Iris pigment epithelial cell (primary cell): Measurements from ENCODE around the gene DENND5B.
"Not testable (repeated sequence)": the region's sequence is repeated elsewhere in the genome, so short reads cannot be mapped to it uniquely, and the experiment has no call there.

Experiments used
- DNase-seq: peaks from one replicate; pipeline ENCODE4 v3.0.0-alpha.2; 2011; ENCODE audit warnings: low read depth

DENND5B gene

DNA sequence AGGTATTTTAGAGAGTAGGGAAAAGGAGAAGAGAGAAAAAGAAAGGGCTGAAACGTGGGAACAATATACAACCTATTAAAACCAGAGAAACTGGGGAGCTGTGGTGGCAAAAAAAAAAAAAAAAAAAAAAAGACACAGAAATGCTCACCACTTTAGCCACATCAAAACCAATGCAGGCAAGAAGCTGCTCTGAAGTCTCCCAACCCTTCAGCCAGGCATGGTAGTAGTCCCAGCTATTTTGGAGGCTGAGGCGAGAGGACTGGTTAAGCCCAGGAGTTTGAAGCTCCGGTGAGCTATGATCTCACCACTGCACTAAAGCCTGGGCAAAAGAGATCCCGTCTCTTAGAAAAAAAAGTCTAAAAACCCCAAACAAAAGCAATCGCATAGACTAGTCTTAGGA, 33.2 kb downstream of the DENND5B start:
- DNase-seq = no peak

DNA sequence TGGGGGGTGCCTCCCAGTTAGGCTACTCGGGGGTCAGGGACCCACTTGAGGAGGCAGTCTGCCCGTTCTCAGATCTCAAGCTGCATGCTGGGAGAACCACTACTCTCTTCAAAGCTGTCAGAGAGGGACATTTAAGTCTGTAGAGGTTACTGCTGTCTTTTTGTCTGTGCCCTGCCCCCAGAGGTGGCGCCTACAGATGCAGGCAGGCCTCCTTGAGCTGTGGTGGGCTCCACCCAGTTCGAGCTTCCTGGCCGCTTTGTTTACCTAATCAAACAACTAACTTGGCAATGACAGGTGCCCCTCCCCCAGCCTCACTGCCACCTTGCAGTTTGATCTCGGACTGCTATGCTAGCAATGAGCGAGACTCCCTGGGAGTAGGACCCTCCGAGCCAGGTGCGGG, 35.5 kb downstream of the DENND5B start:
- not testable (repeated sequence) for DNase-seq

DNA sequence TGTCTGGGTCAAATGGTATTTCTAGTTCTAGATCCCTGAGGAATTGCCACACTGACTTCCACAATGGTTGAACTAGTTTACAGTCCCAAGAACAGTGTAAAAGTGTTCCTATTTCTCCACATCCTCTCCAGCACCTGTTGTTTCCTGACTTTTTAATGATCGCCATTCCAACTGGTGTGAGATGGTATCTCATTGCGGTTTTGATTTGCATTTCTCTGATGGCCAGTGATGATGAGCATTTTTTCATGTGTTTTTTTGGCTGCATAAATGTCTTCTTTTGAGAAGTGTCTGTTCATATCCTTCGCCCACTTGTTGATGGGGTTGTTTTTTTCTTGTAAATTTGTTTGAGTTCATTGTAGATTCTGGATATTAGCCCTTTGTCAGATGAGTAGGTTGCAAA, 40.3 kb downstream of the DENND5B start:
- DNase-seq = not testable (repeated sequence)

DNA sequence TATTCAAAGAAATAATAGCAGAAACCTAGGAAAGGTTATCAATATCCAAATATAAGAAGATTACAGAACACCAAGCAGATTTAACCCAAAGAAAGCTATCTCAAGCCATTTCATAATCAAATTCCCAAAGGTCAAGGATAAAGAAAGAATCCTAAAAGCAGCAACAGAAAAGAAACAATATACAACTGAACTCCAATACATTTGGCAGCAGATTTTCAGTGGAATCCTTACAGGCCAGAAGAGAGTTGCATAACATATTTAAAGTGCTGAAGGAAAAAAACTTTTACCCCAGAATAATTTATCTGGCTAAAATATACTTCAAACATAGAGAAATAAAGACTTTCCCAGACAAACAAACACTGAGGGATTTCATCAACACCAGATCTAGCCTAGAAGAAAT, 54.3 kb downstream of the DENND5B start:
- no peak for DNase-seq

DNA sequence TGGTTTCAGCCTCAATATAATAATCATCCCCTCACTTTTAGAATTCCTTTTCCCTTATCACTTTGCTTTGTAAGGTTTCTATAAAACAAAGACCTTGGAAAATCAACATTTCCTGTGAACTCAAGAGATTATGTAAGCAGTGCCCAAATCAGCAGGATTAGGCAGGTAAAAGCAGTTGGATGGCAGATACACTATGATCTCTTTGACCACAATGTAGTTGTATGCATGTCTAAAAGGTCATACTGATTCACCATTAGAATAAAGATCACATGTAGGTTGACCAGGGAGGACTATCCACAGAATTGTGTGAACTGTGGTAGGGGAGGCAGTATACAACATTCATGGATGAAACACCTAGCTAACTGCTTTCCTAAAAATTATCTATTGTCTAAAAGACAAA, 57.5 kb downstream of the DENND5B start:
- no peak for DNase-seq

DNA sequence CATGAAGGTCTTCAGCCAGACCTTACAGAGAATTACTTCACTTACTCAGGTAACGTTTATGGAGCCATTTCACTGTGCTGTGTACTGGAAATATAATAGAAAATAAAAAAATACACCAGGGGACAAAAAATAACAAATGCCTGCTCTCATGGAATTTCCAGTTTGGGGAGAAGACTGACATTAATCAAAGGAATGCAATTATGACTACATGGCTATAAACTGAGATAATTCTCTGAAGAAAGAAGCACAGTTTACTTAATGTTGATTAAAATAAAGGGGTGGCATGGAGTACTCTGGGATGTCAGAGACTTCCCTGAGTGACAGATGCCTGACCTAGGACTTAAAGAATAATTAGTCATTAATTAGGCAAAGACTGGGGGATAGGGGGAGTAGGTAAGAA, 59.0 kb downstream of the DENND5B start:
- DNase-seq = no peak

DNA sequence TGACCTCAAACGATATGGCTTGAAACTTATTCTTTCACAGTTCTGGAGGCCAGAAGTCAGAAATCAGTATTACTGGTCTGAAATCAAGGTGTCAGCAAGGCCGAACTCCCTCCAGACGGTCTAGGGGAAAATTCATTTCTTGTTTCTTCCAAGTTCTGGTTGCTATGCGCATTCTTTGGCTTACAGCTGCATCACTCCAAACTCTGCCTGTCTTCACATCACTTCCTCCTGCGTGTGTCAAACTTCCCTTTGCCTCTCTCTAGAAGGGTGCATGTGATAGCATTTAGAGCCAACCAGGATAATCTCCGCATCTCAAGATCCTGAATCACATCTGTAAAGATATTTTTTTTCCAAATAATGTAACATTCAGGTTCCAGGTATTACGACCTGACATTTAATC, 62.8 kb downstream of the DENND5B start:
- no peak for DNase-seq

DNA sequence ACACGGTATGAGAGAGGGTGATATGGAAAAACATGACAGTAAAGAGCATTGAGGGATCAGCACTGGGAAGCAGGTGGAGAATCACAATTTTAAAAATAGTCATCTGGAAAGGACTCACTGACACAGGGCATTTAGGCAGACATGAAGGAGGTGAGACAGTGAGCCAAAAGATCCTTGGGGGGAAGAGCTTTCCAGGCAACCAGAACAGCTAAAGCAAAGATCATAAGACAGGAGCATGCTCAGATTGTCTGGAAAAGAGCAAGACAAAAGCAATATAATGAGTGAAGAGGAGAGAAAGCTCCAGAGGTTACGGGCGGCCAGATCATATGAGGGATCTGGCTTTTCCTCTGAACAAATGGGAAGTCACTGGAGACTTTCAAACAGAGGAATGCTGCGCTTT, 63.9 kb downstream of the DENND5B start:
- no peak for DNase-seq

DNA sequence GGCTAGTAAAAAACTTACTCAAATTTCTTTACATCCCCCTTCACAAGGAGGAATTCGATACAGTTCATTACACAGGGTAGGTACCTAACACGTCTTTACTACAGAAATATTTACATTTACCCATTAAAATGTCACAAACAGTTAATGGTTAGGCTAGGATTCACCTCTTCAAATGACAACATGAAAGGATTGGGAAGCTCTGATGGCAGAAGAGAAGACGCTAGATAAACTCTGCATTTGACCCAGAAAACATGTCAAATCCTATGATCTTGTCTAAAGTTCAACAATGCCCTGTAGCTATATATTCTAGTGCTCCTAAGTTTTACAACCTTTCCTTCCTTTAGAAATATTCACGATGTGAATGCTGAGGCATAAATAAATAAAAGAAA, 64.8 kb downstream of the DENND5B start:
- DNase-seq = no peak

DNA sequence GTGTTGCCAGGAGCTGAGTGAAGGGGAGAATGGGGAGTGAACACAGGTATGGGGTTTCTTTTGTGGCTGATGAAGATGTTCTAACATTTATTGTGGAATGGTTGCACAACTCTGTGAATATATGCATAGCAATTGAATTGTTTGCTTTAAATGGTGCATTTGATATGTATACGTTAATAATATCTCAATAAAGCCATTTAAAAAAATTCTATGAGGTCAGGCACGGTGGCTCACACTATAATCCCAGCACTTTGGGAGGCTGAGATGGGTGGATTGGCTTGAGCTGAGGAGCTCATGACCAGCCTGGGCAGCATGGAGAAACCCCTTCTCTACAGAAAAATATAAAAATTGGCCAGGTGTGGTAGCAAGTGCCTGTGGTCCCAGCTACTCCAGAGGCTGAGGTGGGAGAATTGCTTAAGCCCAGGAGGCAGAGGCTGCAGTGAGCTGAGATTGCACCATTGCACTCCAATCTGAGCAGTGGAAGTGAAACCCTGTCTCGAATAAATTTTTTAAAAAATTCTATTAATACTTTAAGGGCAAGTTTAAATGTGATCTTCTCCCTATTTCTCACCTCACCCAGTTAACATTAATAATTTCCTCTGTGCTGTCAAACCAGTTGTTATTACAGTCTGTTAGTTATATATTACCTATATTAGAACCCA, 65.3 kb downstream of the DENND5B start:
- no peak for DNase-seq

DNA sequence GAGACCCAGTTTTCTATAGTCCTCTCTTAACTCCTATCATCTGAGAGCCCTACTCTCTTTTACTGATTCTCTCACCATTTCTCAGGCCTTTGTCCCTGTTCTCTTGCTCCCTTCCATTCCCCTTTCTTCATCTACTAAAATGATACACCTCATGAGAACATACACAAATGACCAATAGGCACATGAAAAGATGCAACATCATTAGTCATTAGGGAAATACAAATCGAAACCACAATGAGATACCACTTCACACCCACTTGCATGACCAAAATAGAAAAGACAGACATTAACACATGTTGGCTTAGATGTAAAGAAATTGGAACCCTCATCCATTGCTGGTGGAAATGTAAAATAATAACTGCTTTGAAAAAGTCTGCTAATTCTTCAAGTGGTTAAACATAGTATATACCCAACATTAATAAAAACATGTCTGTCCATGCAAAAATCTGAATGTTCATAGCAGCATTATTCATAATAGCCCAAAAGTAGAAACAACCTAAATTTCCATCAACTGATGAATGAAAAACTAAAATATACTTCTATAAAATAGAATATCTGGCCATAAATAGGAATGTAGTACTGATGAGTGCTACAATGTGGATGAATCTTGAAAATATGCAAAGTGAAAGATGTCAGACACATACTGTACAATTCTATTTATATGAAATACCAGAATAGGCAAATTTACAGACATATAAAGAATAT, 66.0 kb downstream of the DENND5B start:
- peak; percentile 61 for DNase-seq

DNA sequence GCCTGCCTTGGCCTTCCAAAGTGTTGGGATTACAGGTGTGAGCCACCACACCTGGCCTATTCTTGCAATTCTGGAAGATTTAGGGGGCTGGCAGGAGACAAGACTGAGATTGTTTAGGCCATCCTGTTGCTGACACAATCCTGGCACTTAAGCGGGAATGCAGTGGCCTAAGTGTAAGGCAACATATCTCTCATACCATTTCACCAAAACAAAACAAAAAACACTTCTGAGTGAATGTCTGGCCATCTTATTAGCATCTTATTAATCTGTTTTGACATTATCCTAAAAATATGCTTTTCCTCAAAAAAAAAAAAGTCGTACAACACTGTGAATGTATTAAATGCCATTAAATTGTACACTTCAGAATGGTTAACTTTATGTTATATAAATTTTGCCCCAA, 67.6 kb downstream of the DENND5B start:
- no peak for DNase-seq

DNA sequence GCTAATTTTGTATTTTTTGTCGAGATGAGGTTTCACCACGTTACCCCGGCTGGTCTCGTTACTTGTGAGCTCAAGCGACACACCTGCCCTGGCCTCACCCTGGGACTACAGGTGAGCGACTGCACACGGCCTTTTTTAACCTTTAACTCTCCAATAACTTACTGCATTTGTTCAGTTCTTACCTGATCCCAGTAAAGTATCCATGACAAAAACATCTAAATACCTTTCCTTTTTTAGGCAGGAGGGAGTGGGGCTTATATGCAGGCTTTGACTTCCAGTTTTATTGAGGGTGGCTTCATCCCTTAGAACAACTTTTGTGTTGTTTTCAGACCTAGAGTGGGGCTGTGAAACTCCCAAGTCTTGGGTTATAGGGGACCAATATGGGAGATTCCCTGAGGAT, 68.3 kb downstream of the DENND5B start:
- no peak for DNase-seq

DNA sequence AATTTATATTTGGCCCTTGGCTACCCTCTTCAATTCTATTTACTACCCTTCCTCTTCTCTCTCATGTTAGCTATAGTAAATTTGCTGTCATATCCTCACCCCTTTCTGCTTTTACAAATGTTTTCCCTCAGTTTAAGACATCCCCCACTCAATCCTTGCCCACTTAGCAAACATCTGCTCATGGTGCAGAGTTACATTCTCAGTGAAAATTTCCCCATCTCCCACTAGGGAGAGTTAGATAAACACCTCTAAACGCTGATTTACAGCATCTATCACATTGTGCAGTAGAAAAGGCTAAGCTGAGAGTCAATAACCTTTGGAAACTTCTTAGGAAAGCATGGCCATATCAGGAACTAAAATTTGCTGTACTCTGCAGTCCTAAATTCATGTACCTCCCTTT, 69.0 kb downstream of the DENND5B start:
- peak; percentile 44 for DNase-seq

DNA sequence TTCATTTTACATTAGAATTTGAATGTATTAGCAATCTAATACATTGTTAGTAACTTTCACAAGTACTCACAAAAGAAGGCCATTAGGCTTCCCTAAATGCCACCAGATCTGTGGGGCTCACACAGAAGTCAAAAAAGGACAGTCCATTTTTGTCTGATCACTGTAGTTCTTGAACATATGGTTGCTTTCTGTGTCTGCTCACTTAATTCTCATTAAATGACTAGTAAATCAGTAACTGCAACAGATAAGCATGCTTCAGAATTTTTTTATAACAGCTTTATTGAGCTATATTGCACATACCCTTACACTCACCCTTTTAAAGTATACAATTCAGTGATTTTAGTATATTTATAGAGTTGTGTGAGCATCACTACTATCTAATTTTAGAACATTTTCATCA, 71.4 kb downstream of the DENND5B start:
- no peak for DNase-seq

DNA sequence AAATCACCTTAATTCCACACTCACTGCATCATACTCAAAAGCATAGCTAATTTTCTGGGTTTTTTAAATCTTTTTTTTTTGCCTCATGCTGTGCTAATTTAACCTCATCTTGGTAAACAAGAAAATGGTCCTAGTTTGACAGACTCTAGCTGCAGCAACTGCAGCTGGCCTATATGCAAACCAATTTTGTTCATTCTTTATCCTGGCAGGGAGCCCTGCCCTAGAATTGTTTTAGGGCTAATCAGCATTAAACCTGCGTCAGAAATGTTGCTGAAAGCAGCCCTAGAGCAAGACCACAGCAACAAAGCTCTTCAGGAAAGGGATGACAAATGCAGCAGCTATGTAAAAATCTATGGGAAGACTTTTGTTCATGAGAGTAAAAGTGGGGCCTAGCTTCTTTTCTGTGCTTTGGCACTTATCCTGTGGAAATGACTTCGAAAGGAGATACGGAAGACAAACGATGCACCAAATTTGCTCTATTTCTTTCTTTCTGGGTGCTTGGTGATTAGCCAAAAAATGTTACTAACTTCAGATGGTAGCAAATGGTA, 72.2 kb downstream of the DENND5B start:
- DNase-seq = peak; percentile 99

DNA sequence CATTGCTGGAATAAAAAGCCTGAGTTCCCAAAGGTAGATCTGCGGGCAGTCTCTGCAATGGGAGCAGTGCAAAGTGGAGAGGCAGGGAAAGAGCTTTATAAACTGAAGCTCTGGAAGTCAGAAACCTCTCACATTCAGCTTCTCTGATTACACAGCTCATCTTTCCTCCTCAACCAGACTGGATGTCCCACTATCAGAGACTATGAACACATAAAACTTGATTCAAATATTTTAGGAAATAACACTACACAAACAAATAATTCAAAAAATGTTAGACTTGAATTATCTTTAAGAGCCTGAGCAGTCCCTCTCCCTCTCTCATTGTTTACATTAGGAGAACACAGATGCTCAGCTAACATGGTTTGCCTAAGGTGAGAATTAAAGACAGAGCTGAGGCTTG, 72.9 kb downstream of the DENND5B start:
- DNase-seq = peak; percentile 47

DNA sequence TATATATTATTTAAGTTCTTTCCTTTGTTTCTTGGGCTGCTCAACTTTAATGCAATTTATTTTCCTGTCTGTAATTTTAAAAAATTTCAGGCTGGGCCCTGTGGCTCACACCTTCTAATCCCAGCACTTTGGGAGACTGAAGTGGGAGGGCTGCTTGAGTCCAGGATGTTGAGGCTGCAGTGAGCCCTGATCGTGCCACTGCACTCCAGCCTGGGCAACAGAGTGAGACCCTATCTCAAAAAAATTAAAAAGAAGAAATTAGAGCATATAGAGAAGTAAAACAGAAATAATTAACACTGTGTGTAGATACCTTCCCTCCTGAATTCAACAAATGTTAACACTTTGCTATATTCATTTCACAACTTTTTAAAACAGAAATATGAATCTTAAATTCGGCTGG, 74.2 kb downstream of the DENND5B start:
- no peak for DNase-seq

DNA sequence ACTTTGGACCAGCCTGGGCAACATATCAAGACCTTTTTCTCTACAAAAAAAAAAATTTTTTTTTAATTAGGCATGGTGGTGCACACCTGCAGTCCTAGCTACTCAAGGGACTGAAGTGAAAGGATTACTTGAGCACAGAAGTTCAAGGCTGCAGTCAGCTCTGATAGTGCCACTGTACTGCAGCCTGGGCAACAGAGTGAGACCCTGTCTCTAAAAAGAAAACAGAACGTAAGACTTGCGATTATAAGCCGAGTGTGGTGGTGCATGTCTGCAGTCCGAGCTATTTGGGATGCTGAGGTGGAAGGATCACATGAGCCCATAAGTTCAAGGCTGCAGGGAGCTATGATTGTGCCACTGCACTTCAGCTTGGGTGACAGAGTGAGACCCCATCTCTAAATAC, 76.0 kb downstream of the DENND5B start:
- DNase-seq = no peak

DNA sequence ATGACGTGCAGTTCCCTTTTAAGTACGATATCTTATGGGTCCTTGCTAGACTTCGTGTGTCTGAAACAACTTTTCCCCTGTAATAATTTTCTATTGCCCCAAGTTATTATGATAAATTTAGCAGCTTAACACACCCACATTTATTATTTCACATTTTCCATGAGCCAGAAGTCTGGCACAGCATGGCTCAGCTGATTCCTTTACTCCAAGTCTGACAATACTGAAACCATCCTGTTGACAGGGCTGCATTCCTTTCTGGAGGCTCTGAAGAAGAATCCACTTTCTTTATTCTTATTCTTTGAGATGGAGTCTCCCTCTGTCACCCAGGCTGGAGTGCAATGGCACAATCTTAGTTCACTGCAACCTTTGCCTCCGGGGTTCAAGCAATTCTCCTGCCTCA, 80.9 kb downstream of the DENND5B start:
- DNase-seq = no peak

DNA sequence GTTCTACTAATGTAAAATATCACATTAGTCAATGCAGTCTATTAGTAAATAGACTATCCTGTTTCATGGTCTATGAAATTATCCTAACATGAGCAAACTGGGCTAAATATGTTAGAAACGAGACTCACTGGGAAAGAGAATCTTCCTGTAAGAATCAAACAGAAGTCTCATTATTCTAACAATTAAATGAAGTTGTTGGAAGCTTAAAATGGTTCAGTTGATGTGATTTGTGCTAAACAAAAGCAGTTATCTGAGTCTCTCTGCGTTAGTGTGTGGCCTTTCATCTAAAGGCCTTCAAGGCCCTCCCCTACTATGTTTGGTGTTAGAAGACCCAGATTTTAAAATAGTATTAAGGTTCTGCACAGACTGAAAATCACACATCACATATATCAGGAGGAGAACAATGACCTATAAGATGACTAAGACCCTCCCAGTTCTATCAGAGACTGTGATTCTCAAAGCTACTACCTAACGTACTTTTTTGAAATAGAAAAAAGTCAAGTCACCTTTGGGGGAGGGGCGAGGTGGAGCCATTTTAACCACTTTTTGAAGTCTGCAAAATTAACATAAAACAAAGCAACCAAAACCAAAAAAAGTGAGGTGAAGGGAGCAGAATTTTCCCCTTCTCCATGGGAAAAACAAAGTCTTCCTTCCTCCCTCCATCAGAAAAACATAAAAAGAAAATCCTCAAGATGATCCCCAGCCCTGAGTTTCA, 82.3 kb downstream of the DENND5B start:
- DNase-seq = no peak

DNA sequence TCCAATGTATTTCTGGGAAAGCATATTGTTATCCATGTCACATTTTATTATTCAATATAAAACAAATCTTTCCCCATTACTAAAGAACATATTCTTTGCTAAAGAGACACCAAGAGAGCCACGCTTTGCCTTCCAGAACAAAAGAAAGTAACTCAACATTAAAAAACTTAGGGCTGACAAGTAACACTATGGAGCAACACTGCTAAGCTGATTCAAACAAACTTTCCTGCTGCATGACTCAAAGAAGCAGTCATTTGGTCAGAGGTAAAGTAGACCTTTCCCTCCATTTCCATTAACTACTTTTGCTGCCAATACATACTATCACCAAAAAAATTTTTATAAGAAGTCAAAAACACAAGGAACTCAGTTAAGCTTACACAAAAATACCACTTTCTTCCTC, 83.0 kb downstream of the DENND5B start:
- peak; percentile 62 for DNase-seq
